ENCODE data around the gene TPK1. TPM values are rescaled to one million over a fixed set of nuclear protein-coding genes. Genes with fewer than 3 reads are reported as not detected.

Gene TPK1
- total and polyA plus RNA-seq, 2 of the 4 experiments (the other 2 are of a cell fraction) = 0.38 to 1.8 TPM

GRCh38 chr7:144869082-144869481, 33.2 kb upstream of the TPK1 start:
- Histone ChIP-seq H2BK5ac (ENCODE audit: low read depth, low read length, poor library complexity, severe bottlenecking) (no peak overlapping the region), H4K5ac (ENCODE audit: low read depth, low read length) (no peak overlapping the region), H4K20me1 (ENCODE audit: insufficient read depth, low read length) (no peaks in the 10 kb centered on the region), H3K4me3 (ENCODE audit: insufficient read depth, low read depth, low read length) (no peak overlapping the region), H3K9ac (ENCODE audit: low read depth, low read length) (no peak overlapping the region), H3K18ac (ENCODE audit: low read depth, low read length) (no peak overlapping the region), H2BK20ac (ENCODE audit: low read depth, low read length) (no peak overlapping the region), H3K27me3 (ENCODE audit: control insufficient read depth, insufficient read depth, low read length) (no peaks in the 10 kb centered on the region), H3K79me1 (ENCODE audit: low read depth in 1 of 2, low read length in 2 of 2) (no peaks in the 10 kb centered on the region), H2AFZ (replicated peaks; ENCODE audit: low read length, poor library complexity) (no peak overlapping the region), H3K9me1 (ENCODE audit: insufficient read depth, low read length) (no peaks in the 10 kb centered on the region), H4K8ac (ENCODE audit: low read depth in 2 of 2, low read length in 2 of 2) (no peak overlapping the region), H3K23ac (ENCODE audit: low read depth, low read length) (no peak overlapping the region), H3K4me2 (ENCODE audit: low read depth, low read length) (no peak overlapping the region), H2BK120ac (ENCODE audit: low read depth, low read length) (no peak overlapping the region), H4K91ac (ENCODE audit: insufficient read depth, low read depth, low read length) (no peak overlapping the region), H2AK9ac (replicated peaks; ENCODE audit: low read depth, low read length, poor library complexity) (no peak overlapping the region), H2BK15ac (ENCODE audit: low read depth, low read length) (no peak overlapping the region), H3K9me3 (ENCODE audit: control insufficient read depth, insufficient read depth, low read length) (peaks cover 4% of the 10 kb centered on the region), H3K27ac (ENCODE audit: insufficient read depth, low read length) (no peak overlapping the region), H3K36me3 (ENCODE audit: control insufficient read depth, insufficient read depth, low read length) (no peaks in the 10 kb centered on the region), H3K4me1 (ENCODE audit: control insufficient read depth, insufficient read depth, low read length) (no peaks in the 10 kb centered on the region), H3K14ac (replicated peaks; ENCODE audit: low read depth, low read length) (no peak overlapping the region), H3K4ac (ENCODE audit: low read depth, low read length) (no peak overlapping the region), H3K56ac (ENCODE audit: extremely low read depth, insufficient read depth, low read length) (no peak overlapping the region), H2AK5ac (ENCODE audit: low read depth, low read length) (no peak overlapping the region)
- no TSS peak for BruUV-seq (replicated peaks)
- POLR2A ChIA-PET (ENCODE audit: unreplicated experiment) = no interaction called here
- DNase-seq = no peak
- dilution Hi-C loops (cut with HindIII; ENCODE audit: low sequenced_read_pairs, unreplicated experiment) (no loop called here), intact Hi-C loops (cut with micrococcal nuclease) (no loop called here), in situ Hi-C loops (cut with MboI; ENCODE audit: low sequenced_read_pairs) (no loop called here)
- no peak for ATAC-seq (ENCODE audit: low read depth)
- CTCF ChIA-PET = no interaction called here
- TF ChIP-seq MAFK (IDR thresholded peaks at IDR 0.05; ENCODE audit: low read depth, low read length) = no peak
- no peak for TF ChIP-seq CHD1 (IDR thresholded peaks at IDR 0.05; ENCODE audit: low read depth, low read length)
- no peak for TF ChIP-seq BHLHE40 (IDR thresholded peaks at IDR 0.05; ENCODE audit: low read depth, low read length)
- TF ChIP-seq RFX5 (IDR thresholded peaks at IDR 0.05; ENCODE audit: low read depth, low read length) = no peak
- no peak for TF ChIP-seq MAZ (IDR thresholded peaks at IDR 0.05; ENCODE audit: borderline replicate concordance, low read depth, low read length)
- TF ChIP-seq POLR2A (IDR thresholded peaks at IDR 0.05; ENCODE audit: low read depth, low read length) = no peak
- TF ChIP-seq RAD21 (IDR thresholded peaks at IDR 0.05; ENCODE audit: low read length) = no peak
- no peak for TF ChIP-seq CEBPB (IDR thresholded peaks at IDR 0.05; ENCODE audit: low read depth, low read length)
- TF ChIP-seq MXI1 (IDR thresholded peaks at IDR 0.05; ENCODE audit: borderline replicate concordance, low read depth, low read length) = no peak
- TF ChIP-seq NFE2L2 (IDR thresholded peaks at IDR 0.05; ENCODE audit: low read depth, low read length) = no peak
- TF ChIP-seq FOS (IDR thresholded peaks at IDR 0.05; ENCODE audit: low read depth, low read length) = no peak
- TF ChIP-seq SMC3 (IDR thresholded peaks at IDR 0.05; ENCODE audit: low read depth, low read length) = no peak
- TF ChIP-seq RCOR1 (IDR thresholded peaks at IDR 0.05; ENCODE audit: insufficient replicate concordance, low read length) = no peak
- TF ChIP-seq ELK1 (IDR thresholded peaks at IDR 0.05; ENCODE audit: borderline replicate concordance, low read depth, low read length) = no peak
- no peak for TF ChIP-seq USF2 (IDR thresholded peaks at IDR 0.05; ENCODE audit: low read depth, low read length)
- no peak for TF ChIP-seq CTCF (conservative IDR thresholded peaks at IDR 0.05; ENCODE audit: low read depth, low read length)
- WGBS, 2 experiments (ENCODE audit: extremely low coverage in 2 of 2, insufficient read length in 1 of 2) = no CpG with 5 or more reads among the region's 8 CpGs
